ENCODE measurements around the gene SEC22C. TPM values are rescaled to one million over a fixed set of nuclear protein-coding genes. Genes with fewer than 3 reads are reported as not detected.

The SEC22C gene
- total RNA-seq, 2 donors from 2014 or later = 55.0 to 83.4 TPM

GRCh38 chr3:42500091-42500490, 81.7 kb downstream of the SEC22C start:
- H3K9me3 ChIP-seq = no peaks in the 10 kb centered on the region
- no peaks in the 10 kb centered on the region for H3K27me3 ChIP-seq (replicated peaks; ENCODE audit: insufficient read depth)
- no peak for TF ChIP-seq CTCF (IDR thresholded peaks at IDR 0.05)
- no peak overlapping the region for H3K27ac ChIP-seq
- peaks cover 10 to 16% of the 10 kb centered on the region in 2 donors for H3K4me1 ChIP-seq (ENCODE audit: control insufficient read depth in 1 of 2, low read depth in 2 of 2)
- DNase-seq (ENCODE audit: low spot score) (no peak), ATAC-seq (ENCODE audit: insufficient number of reproducible peaks, low FRiP score, low read depth) (no peak)
- H3K4me3 ChIP-seq = no peak overlapping the region
- no peaks in the 10 kb centered on the region for H3K36me3 ChIP-seq

DNA sequence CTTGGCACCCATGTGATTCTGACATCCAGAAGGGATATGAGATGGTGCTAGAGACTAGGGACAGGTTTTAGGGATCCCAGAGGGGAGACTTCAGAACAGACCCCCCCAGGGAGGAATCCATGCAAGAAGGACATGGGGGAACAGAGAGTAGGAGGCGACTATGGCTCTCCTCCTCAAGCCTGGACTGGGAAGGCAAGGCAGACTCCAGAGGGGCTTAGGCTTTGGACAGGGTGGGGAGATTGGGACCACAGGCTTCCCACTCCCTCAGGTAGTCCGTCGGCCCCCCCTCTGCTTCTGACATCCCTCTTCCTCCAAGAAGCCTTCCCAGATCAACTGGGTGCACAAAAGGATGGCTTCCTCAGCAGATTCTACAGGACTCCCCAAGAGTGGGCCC, 82.3 kb downstream of the SEC22C start:
- H3K9me3 ChIP-seq = no peaks in the 10 kb centered on the region
- DNase-seq (ENCODE audit: low spot score) = no peak
- H3K27me3 ChIP-seq (replicated peaks; ENCODE audit: insufficient read depth) = no peaks in the 10 kb centered on the region
- no peak overlapping the region for H3K27ac ChIP-seq
- H3K4me1 ChIP-seq (ENCODE audit: control insufficient read depth in 1 of 2, low read depth in 2 of 2) = peaks cover 10 to 16% of the 10 kb centered on the region in 2 donors
- H3K4me3 ChIP-seq = no peak overlapping the region
- ATAC-seq (ENCODE audit: insufficient number of reproducible peaks, low FRiP score, low read depth) = no peak
- TF ChIP-seq CTCF (IDR thresholded peaks at IDR 0.05) = no peak
- H3K36me3 ChIP-seq = no peaks in the 10 kb centered on the region

DNA sequence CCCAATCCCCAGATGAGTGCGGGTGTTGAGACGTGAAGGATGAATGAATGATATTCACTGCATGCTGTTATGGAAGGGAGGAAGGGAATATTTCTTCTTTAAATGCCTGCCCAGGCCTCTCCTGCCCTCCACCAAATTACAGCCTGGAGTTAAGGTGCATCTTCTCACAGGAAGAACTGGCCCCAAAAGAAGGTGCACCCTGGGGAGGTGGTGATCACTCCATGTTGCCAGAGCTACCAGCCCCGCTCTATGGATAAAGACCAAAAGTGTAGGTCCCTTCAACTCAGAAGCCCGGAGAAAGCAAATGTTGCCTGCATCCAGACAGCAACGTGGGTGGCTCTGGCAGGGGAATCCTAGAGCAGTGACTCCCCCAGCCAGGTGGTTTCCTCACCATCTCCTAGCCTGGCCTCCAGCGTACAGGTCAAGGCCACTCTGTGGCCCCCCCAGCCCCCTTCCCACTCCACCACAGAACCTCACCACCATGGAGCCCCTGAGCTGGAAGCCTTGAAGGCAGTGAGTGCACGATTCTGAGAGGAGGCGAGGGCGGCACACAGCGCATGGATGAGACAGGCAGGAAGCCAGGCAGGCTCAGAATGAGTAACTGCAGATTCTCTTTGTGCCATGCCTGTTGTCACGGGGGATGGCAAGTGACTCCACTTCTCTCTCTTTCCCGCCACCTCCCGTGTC, 82.8 kb downstream of the SEC22C start:
- Histone ChIP-seq H3K4me1 (ENCODE audit: control insufficient read depth in 1 of 2, low read depth in 2 of 2) (peaks cover 10 to 16% of the 10 kb centered on the region in 2 donors), H3K27ac (no peak overlapping the region), H3K4me3 (no peak overlapping the region), H3K9me3 (no peaks in the 10 kb centered on the region), H3K36me3 (no peaks in the 10 kb centered on the region), H3K27me3 (replicated peaks; ENCODE audit: insufficient read depth) (no peaks in the 10 kb centered on the region)
- no peak for ATAC-seq (ENCODE audit: insufficient number of reproducible peaks, low FRiP score, low read depth)
- TF ChIP-seq CTCF (IDR thresholded peaks at IDR 0.05) = no peak
- DNase-seq (ENCODE audit: low spot score) = no peak

- no peaks in the 10 kb centered on the region for H3K36me3 ChIP-seq
- no peaks in the 10 kb centered on the region for H3K27me3 ChIP-seq (replicated peaks; ENCODE audit: insufficient read depth)
- no peak overlapping the region for H3K4me3 ChIP-seq
- ATAC-seq (ENCODE audit: insufficient number of reproducible peaks, low FRiP score, low read depth) (no peak), DNase-seq (ENCODE audit: low spot score) (no peak)
- H3K4me1 ChIP-seq (ENCODE audit: control insufficient read depth in 1 of 2, low read depth in 2 of 2) = peaks cover 12 to 17% of the 10 kb centered on the region in 2 donors
- no peak overlapping the region for H3K27ac ChIP-seq
- no peaks in the 10 kb centered on the region for H3K9me3 ChIP-seq
- TF ChIP-seq CTCF (IDR thresholded peaks at IDR 0.05) = no peak
These were observed 83.7 kb downstream of the SEC22C start for GRCh38 chr3:42498034-42498433.

Other genes starting within 250 kb of the SEC22C start
- gene LYZL4, start 171.4 kb downstream of the SEC22C start, total RNA-seq = not detected
- 10 to 100 TPM; 31.0 to 48.7 TPM for gene VIPR1, start 79.3 kb downstream of the SEC22C start, total RNA-seq
- 1 to 10 TPM; 2.8 to 8.6 TPM for gene SS18L2, start 8.9 kb upstream of the SEC22C start, total RNA-seq
- gene NKTR, start 18.7 kb upstream of the SEC22C start, total RNA-seq = 100 to 1,000 TPM; 159 to 210 TPM
- 100 to 1,000 TPM in 1 of 2 donors, 10 to 100 TPM in 1; 84.2 to 108 TPM for gene ZBTB47, start 71.7 kb upstream of the SEC22C start, total RNA-seq
- gene KLHL40, start 103.6 kb upstream of the SEC22C start, total RNA-seq = not detected
- not detected for gene HHATL, start 120.8 kb upstream of the SEC22C start, total RNA-seq
- gene CCDC13, start 191.3 kb upstream of the SEC22C start, total RNA-seq = 1 to 10 TPM; 1.5 to 3.1 TPM
- gene HIGD1A, start 222.5 kb upstream of the SEC22C start, total RNA-seq = 100 to 1,000 TPM; 163 to 169 TPM
- gene ACKR2, start 227.5 kb upstream of the SEC22C start, total RNA-seq = 10 to 100 TPM; 10.0 to 11.9 TPM

All from thoracic aorta (tissue), 2 donors.